GM10847 (cell line): ENCODE measurements around the gene RPS18.
A peak's percentile ranks its signal among the peaks of the same experiment; 100 is the strongest.

Experiments
- POLR2A ChIP-seq: IDR thresholded peaks from 2 replicates; pipeline ENCODE4 v1.6.1; 2011; ENCODE audit not compliant: insufficient read length; ENCODE audit errors: extremely low read depth

RPS18 gene

DNA sequence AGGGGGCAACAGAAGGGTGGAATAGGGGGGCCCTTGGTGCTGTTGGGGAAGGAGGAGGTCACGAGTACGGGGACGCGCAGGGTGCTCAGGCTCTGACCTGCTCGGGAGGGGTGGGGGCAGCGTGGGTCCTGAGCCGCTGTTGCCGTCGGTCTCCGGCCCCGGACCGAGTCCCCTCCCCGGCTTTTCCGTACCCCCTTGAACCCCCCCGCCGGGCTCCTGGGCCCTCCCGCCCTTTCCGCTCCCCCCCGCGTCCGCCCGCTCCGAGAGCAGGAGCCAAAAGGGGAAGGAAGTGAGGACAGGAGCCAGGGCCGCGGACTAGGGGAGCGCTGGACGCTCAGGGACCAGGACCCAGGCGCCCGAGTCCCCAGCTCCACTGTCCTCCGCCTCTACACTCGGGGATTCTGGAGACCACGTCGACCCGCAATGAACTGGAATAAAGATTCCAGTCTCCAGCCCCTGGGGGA is 26.9 kb downstream of the RPS18 start, which contains the start of gene RGL2:
Gene RGL2 (minus strand): TSS at position 170 of the 464 bp plus-strand sequence. CDS start 332 bp downstream, outside the sequence.
- TF ChIP-seq POLR2A, result no peak

DNA sequence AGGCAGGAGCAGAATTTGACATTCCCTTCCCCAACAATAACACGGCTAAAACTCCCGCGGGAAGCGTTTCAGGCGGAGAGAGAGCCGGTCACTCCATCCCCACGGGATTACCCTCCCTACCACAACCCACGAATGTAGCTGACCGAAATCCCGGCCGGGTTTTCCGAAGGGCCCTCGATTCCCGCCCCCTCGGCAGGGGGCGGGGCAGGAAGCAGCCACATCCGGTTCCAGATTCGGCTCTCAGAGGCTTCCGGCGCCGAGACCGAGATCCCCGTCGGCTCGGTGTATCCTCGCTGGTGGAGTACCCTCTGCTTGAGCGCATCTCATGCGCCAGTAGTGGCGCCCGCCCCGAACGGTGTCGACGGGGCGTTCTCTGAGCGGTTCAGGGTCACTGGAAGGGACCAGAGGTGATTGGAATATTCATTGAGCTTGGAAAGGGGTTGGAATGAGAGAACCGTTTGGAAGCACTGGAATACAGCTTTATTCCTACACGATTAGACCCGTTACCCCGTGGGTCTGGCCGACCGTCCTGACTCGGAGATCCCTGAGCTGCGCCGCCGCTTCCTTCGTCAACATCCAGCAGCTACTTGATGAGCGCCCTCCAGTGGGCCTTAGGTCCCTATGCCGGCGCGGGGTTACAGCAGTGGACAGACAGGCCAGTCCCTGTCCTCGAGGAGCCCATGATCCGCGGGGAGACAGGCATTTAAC is 27.5 kb downstream of the RPS18 start:
- peak; percentile 91 for TF ChIP-seq POLR2A

DNA sequence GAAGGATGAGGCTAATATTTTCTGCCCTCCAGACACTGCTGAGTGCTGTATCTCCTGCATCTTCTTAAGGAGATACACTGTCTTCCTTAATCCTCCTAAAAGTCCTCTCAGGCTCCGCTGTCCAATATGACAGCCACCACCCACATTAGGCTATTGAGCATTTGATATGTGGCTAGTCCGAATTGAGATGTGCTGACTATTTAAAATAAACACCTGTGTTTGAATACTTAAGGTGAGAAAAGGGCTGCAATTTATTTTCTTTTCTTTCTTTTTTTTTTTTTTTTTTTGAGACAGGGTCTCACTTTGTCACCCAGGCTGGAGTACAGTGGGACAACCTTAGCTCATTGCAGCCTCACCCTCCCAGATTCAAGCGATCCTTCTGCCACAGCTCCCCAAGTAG is 30.0 kb downstream of the RPS18 start:
- TF ChIP-seq POLR2A, result no peak

DNA sequence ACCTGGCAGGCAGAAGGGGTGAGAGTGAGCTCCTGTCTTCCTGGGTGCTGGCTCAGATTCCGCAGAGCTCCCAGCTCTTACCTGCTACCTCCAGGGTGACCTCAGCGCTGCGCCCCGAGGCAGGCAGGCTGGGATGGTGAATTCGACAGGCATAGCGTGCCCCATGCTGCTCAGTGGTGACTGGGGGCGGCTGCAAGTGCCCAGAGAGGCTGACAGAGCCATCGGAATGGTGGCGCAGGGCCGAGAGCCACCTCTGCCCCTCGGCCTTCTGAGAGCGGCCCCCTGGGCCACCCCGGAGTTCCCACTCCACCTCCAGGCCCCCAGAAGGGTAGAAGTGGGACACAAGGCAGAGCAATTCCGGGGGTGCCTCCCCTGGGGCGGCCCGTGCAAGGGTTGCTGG is 32.3 kb downstream of the RPS18 start:
- peak; percentile 8 for TF ChIP-seq POLR2A

DNA sequence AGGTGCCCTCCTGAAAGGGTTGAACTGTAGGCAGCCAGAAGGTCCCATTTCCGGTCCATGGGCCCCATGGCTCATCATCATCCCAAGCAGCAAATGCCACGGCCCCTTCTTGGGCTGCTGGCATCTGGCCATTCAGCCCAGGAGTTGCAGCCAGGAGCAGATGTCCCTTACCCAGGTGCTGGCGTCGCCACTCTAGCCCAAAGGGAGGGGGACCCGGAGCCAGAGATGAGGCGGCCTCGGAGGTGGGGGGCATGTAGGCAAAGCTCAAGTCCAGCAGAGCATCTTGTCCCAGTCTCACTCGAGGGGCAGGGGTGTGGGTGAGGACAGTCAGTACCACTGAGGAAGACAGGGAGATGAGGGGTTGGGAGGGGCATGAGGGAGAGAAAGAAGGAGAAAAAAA is 33.2 kb downstream of the RPS18 start:
- no peak for TF ChIP-seq POLR2A

GRCh38 chr6:33306356-33306755 is 34.5 kb downstream of the RPS18 start:
- TF ChIP-seq POLR2A, result no peak

- no peak for TF ChIP-seq POLR2A
These were observed 40.7 kb downstream of the RPS18 start for GRCh38 chr6:33312361-33313104.

DNA sequence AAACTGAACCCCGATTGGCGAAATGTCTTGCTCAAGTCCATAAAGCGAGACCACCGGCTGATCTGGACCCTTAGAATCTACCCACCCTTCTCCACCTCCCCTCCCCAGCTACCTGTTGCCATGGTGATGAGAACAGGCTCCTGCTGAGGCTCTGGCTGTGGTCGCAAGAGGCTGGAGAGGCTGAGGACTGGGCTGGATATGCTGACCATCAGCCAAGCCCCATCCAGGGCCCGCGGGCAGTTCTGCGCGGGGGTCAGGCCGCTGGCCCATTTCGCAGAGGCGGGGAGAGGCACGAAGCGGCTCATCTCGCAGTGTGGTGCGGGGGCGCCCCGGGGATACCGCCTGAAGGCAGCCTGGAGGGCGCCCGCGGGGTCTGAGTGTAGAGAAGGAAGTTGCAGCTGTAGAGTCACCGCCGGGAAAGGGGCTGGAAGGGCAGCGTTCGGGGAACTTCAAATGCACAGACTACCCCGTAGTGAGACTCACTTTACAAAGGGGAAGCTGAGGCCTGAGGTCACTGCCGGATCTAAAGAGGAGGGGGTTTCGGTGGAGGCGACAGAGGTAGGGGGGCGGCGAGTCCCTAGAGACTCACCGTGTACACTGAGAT is 41.3 kb downstream of the RPS18 start:
- no peak for TF ChIP-seq POLR2A

DNA sequence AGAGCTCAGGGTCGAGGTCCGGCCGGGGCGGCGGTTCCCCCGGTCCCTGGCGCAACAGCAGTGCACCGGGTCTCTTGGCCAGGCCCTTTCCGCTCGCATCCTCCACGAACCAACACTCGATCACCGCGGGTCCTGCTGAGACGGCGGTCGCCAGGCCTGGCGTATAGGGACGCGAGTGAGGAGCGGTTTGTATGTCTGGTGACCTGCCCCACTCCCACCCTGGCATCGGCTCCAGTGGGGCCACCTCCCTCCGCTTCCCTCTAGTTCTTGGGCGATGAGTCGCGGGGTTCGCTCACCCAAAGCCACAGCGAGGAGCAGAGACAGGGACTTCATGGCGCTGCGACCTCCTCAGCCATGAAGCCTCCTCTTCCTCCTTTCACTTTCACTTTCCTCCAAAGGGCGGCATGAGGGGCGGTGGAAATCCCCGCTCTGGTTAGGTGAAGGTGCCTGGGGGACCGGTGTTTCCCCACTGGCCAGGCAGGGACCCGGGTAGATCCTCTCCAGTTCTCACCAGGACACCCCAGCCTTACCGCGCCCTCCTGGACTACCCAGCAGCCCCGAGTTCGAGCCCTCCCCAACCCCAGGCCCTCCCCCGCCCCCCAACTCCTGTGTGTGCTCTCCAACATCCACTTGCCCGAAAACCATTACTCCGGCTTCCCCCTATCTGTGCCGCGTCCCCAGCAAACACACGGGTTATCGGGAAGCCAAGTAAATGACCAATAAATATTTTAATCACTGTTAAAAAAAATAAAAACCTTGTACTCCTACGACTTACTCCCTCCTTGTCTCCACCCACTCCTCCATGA is 42.0 kb downstream of the RPS18 start, which contains the start of gene TAPBP:
Gene TAPBP (minus strand): TSS at position 370 of the 806 bp plus-strand sequence. CDS start 37 bp downstream, at position 333.
- peak; percentile 73 for TF ChIP-seq POLR2A

DNA sequence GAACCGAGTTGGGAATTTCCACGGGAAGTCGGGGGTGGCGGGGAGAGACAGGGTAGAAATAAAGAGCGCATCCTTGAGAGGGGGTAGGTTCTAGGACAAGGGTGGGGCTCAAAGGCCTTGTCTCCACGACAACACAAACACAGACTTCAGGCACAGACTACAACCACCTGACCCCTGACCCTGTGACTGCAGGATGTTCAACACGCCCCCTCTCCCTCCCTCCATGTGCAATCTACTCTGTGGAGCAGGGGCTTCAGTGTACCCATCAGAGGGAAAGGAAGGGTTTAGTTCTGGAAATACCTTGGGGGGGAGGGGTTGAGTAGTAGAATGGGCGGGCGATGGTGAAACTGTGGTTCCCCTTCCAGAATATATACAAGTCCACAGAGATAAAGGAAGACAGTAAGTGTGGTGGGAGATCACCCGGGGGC is 42.7 kb downstream of the RPS18 start:
- no peak for TF ChIP-seq POLR2A

DNA sequence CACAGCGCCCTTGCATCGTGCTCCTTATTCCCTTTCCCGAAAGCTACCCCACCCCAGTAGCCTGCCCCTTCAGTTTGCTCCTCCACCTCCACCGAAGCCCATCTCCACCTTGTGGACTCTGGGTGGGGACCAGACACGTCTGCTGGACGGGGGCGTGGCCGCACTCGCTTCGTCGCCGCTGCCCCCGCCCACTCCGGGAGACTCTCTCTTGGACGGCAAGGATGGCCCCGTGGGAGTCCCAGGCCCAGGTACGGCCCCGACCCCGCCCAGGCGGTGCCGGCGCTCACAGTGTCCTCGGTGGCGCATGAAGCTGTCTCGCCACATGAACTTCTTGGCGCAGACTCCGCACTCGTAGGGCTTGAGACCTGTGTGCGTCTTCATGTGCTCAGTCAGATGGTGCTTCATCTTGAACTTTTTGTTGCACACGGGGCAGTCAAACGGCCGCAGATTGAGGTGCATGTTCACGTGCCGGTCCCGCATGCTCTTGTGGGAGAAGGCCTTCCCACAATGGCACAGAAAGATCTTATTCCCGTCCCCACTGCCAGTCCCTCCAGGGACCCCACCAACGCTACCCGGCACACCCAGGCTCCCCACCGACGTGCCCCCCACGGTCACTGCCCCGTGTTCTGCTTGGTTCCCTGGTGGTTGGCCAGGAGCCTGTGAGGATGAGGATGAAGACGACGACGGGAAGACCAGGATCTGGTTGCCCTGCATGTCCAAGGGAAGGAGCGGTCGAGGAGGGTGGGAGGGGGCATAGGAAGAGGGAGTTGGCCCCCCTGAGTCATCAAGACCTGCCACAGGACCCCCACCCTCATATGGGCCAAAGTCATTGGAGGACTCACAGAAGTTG is 43.3 kb downstream of the RPS18 start:
- no peak for TF ChIP-seq POLR2A

- TF ChIP-seq POLR2A, result no peak
These were observed 44.1 kb downstream of the RPS18 start for GRCh38 chr6:33315793-33316602.

DNA sequence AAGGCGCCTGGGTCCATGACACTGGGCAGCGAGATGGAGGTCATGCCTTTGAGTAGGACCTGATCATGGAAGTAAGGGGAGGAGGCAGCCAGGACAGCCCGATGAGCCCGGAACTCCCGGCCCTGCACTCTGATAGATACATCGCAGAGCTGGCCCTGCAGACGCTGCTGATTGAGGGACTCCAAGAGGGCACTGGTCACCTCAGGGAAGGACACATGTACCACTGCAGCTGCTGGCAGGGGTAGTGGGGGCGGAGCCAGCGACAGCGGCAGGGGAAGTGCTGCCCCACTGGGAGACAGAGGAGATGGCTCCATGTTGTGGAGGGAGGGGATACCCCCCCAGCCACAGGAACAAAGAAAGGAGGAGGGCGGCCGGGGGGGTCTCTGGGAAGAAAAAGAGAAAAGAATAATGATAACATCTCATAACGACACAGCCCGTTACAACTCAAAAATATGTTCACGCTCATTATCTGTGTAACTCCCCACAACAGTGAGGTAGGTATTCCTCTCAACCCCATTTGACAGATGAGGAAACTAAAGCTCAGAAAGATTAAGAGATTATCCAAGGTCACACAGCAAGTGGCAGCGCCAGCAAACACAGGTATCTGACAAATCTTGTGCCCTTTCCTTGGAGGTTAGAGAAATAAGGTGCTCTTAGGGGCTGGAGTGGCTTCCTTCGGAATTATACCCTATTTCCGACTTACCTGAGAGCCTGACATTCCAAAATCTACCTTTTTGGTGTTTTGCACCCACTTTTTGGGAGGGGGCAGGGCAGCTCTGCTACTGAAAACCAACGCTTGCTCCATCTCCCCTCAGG is 44.9 kb downstream of the RPS18 start:
- no peak for TF ChIP-seq POLR2A

DNA sequence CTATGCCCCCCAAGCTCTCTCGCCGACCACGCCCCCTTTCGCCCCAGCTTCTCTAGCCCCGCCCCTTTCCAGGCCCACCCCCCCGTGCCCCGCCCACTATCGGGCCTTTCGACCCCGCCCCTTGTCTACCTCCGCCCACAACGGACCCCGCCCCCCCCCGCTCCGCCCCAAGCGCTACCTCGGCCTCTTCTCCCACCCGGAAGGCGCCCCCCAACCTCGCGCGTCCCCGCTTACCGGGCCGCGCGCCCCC is 45.5 kb downstream of the RPS18 start:
- TF ChIP-seq POLR2A, result no peak
